ENCODE measurements around the gene PLCH1.
A peak's percentile ranks its signal among the peaks of the same experiment; 100 is the strongest.

PLCH1 gene

DNA sequence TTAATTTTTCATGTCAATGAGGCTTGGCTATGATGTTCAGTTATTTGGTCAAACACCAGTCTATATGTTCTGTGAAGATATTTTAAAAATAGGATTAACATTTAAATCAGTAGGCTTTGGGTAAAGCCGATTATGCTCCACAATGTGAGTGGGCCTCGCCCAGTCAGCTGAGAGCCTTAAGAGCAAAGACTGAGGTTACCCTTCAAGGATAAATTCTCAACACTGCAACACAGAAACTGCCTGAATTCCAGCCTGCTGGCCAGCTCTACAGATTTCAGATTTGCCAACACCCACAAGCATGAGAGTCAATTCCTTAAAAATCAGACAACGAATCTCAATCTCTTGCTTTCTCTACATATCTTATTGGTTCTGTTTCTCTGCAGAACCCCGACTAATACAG, 188.3 kb downstream of the PLCH1 start:
- DNase-seq (ENCODE audit: insufficient read length, low spot score): no peak
- no peak for TF ChIP-seq POLR2A (IDR thresholded peaks at IDR 0.05; ENCODE audit: low read depth, low read length)
- no peak for FAIRE-seq

DNA sequence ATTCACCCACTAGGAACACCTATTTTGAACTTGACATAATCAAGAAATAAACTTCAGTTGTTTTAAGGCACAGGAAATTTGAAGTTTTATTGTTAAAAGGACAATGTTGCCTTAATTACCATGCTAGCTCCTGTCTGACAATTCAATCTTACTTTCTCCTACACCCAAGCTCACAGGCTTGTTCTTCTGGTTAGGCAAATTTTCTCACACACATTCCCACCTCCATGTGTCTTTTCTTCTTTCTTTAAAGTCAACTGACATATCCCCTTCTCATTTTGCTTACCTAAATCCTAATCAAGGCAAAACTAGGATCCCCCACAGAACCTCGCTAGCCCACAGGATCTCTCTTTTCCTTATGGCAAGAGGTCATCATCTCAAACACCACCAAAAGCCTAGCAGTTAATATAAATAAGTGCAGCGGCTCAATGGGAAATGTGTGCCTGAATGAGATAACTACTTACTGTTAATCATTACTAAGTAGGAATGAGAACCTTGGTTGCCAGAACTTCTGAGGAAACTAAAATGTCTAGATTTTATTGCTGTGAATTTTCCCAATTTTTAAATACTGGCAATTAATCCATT, 189.3 kb downstream of the PLCH1 start:
- no peak for FAIRE-seq
- no peak for TF ChIP-seq POLR2A (IDR thresholded peaks at IDR 0.05; ENCODE audit: low read depth, low read length)
- DNase-seq (ENCODE audit: insufficient read length, low spot score): no peak

DNA sequence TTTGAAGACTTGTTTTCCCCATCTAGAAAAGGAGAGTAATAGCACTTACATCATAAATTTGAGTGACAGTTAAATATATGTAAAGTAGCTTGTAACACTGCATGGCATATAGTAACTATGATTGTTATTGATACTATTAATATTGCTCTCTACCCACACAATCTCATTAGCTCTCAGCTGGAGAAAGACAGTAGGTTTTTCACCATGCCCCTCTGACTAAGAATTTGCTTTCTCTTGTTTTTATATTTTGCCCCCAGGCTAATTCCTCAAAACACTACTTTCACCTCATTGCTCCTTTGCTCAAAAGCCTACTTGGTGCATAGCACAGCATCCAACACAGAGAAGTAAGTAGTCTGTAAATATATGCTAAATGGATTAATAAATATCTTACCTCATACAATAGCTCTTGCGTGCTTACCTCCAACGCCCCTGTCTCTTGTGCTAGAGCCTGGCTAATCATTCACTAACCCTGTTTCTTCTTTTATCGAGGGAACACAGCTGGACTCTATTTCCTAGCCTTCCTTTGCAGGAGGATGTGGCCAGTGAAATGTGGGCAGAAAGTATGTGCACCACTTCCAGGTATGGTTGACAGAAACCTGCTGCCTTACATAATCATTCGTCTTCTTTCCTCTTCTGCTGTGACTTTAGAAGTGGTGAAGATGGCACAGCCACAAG, 190.0 kb downstream of the PLCH1 start:
- no peak for FAIRE-seq
- no peak for DNase-seq (ENCODE audit: insufficient read length, low spot score)
- TF ChIP-seq POLR2A (IDR thresholded peaks at IDR 0.05; ENCODE audit: low read depth, low read length): no peak

DNA sequence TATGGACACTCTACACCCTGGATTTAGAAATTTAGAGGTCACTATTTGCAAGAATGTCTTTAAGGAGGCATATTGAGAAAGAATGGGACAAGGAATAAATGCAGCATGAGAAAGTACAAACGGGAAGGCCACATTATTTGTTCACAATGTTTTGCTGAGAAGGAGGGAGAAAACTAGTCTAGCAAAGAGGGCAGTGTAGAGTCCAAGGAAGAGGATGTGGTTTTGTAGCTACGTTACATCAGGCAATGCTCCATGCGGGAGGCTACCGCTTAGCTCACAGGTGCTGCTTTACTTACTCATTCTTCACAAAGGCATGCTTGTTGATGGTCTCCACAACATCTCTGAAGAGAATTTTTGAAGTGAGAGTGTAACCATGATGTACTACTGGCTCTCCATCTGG, 191.1 kb downstream of the PLCH1 start:
- no peak for DNase-seq (ENCODE audit: insufficient read length, low spot score)
- FAIRE-seq: peak; percentile 48
- TF ChIP-seq POLR2A (IDR thresholded peaks at IDR 0.05; ENCODE audit: low read depth, low read length): no peak

DNA sequence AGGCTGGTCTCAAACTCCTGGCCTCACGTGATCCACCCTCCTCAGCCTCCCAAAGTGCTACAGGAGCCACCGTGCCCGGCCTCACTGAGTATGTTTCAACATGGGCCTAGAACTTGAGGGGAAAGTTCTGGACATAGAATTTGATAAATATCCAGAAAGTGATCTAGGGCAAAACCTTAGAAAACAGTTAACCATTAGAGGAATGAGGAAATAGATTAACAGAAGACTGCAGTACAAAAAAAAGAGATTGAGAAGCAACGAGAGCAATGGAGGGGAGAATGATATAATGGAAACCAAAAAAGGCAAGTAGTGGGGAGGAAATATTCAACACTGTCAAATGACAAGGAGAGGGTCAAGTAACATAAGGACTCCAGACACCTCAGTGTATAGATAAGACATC, 191.5 kb downstream of the PLCH1 start:
- no peak for TF ChIP-seq POLR2A (IDR thresholded peaks at IDR 0.05; ENCODE audit: low read depth, low read length)
- DNase-seq (ENCODE audit: insufficient read length, low spot score) (no peak), FAIRE-seq (no peak)

DNA sequence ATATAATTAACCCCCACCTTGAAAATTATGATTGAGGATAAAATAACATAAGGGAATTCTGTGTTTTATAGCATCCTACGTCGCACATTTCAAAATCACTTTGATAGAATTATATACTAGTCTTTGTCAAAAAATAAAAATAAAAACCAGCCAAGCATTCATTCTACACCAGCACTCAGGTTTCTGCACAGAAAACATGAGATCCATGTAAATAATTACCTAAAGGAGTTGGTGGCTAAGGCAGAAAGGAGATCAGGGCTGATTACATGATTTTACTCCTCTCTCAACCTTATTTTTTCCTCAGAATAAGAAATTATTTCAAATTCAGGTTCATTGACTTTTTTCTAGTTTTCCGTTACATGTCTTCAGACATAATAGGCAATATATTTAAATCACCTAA, 194.5 kb downstream of the PLCH1 start:
- FAIRE-seq: no peak
- TF ChIP-seq POLR2A (IDR thresholded peaks at IDR 0.05; ENCODE audit: low read depth, low read length): no peak
- no peak for DNase-seq (ENCODE audit: insufficient read length, low spot score)

DNA sequence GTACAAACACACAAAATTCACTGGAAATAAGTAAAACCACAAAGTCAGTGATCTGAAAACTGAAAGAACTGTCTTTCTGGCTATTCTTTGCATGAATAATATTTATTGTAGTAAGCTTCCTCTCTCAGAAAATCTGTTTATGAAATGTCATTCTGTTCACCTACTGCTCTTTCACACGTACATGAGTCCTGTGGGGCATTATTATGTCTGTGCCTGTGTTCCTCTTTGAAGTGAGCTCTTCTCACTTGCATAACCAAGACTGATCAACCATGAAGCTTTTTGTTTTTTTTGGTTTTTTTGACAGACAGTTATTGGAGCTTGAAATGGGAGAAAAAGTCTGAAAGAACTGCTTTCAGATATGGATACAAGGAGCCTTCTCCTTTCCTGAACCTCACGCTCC, 195.8 kb downstream of the PLCH1 start:
- no peak for DNase-seq (ENCODE audit: insufficient read length, low spot score)
- no peak for TF ChIP-seq POLR2A (IDR thresholded peaks at IDR 0.05; ENCODE audit: low read depth, low read length)
- no peak for FAIRE-seq

DNA sequence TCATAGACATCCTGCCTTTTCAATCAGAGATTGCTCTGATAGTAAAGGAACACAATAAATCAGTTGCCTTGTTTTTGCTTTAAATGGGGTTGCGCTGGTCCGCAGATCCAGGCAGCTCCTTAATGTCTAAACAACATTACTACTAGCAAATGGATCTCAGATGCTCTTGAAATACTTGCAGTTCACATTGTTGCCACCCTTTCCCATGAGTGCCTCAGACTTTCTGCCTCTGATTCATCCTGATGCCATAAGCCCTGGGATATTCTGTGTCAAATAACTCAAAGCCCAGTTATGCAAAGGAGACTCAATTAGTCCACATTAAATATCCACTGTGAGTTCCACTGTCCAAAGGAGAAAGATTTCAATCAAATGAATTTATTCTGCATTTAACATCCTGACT, 196.7 kb downstream of the PLCH1 start:
- FAIRE-seq: peak; percentile 90
- DNase-seq (ENCODE audit: insufficient read length, low spot score): peak; percentile 20
- no peak for TF ChIP-seq POLR2A (IDR thresholded peaks at IDR 0.05; ENCODE audit: low read depth, low read length)

DNA sequence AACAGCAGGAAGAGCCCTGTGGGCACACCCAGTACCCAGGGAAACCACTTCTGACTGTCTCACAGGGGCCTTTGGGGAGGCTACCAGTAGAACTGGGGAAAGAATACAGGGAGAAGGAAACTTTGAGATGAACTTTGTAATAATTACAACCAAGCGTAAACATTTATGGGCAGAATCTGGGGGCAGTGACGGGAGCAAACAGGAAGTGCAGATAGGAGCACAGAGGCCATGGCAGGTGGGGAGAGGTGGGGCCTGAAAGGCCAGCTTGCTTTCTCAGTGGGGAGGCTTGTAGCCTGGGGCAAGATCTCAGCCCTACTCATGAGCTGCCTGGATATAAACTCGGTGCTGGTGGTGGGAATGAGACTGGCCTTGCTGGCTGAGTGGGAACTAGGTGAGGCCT, 209.8 kb downstream of the PLCH1 start:
- no peak for TF ChIP-seq POLR2A (IDR thresholded peaks at IDR 0.05; ENCODE audit: low read depth, low read length)
- FAIRE-seq (no peak), DNase-seq (ENCODE audit: insufficient read length, low spot score) (no peak)

DNA sequence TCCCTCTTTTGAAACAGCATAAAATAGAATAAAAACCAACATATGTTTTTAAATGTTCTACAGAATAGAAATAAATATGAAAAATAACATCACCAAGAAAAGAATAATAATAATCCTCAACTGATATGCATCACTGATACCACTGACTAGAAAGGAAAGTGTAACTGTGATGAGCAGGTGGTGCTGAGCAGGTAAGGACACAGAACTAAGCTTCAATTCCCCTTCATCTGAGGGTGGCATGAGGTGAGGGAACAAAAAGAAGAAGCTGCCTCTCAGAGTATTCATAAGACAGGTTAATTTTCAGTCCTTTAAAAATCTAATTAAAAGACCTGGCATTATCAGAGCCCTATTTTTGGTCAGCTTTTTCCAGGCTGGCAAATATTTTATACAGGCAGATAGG, 216.3 kb downstream of the PLCH1 start:
- FAIRE-seq (no peak), DNase-seq (ENCODE audit: insufficient read length, low spot score) (no peak)
- no peak for TF ChIP-seq POLR2A (IDR thresholded peaks at IDR 0.05; ENCODE audit: low read depth, low read length)

DNA sequence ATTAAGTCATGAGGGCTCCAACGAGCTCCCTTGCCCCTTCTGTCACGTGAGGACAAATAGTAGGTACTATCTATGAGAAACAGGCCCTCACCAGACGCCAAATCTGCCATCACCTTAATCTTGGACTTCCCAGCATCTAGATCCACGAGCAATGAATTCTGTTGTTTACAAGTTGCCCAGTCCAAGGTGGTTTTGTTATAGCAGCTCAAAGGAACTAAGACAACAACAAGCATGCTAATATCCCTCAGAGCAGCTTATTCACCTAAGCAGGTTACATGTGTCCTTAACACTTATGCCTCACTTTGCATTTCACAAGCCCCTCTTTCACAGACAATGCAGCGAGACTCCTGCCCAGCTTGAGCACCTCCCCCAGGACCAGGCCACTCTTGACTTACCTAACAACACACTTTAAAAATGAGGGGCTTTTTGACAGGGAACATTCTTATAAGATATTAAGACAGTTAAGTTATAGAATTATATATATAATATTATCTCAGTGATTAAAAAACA, 219.5 kb downstream of the PLCH1 start:
- no peak for TF ChIP-seq POLR2A (IDR thresholded peaks at IDR 0.05; ENCODE audit: low read depth, low read length)
- DNase-seq (ENCODE audit: insufficient read length, low spot score) (no peak), FAIRE-seq (no peak)

DNA sequence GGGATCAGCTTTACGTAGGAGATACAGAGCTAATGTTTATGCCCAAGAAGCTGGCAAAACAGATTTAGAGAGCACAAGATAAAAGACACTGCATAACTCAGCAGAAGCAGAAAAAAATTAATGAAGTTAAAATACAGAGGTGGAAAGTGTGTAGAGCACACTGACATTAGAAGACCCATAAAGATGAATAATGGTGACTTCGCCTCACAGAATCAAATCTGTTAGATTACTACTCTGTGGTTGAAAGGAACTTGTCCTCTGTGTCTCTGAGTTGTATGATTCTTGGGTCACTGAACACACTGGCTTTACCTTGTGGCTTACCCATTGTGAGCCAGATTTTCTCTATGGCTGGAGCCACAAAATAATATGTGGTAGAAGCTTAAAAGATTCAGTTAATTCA, 224.4 kb downstream of the PLCH1 start:
- FAIRE-seq (no peak), DNase-seq (ENCODE audit: insufficient read length, low spot score) (no peak)
- TF ChIP-seq POLR2A (IDR thresholded peaks at IDR 0.05; ENCODE audit: low read depth, low read length): no peak

DNA sequence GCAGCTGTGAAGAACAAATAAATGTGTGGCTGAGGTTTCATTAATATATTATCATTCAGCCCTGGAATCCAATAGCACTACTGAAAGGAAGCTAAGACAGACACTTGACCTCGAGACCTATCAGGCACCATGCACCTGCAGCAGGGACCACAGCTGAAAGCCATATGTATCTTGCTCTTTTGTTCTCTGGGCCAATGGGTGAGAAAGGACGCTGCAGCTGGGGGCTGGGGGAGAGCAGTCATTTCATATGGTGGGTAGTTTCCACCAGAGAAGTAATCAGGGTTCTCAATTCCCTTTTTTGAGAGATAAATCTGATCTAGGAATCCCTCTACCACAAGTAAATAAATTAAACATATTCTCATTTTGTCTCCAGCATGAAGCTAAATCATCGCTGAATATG, 225.8 kb downstream of the PLCH1 start:
- no peak for TF ChIP-seq POLR2A (IDR thresholded peaks at IDR 0.05; ENCODE audit: low read depth, low read length)
- FAIRE-seq: no peak
- no peak for DNase-seq (ENCODE audit: insufficient read length, low spot score)

DNA sequence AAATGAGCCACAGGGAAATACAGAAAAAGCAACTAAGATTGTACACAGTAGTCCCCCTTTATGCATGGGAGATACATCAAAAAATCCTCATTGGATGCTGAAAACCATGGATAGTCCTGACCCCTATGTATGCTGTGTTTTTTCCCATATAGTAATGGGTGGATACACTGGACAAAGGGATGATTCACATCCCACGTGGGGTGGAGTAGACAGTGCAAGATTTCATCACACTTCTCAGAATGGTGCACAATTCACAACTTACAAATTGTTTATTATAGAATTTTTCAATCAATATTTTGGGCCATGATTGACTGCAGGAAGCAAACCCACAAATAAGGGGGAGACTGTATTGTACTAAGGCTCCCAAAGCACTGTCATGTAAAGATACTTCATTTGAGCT, 227.0 kb downstream of the PLCH1 start:
- DNase-seq (ENCODE audit: insufficient read length, low spot score) (no peak), FAIRE-seq (no peak)
- TF ChIP-seq POLR2A (IDR thresholded peaks at IDR 0.05; ENCODE audit: low read depth, low read length): no peak

DNA sequence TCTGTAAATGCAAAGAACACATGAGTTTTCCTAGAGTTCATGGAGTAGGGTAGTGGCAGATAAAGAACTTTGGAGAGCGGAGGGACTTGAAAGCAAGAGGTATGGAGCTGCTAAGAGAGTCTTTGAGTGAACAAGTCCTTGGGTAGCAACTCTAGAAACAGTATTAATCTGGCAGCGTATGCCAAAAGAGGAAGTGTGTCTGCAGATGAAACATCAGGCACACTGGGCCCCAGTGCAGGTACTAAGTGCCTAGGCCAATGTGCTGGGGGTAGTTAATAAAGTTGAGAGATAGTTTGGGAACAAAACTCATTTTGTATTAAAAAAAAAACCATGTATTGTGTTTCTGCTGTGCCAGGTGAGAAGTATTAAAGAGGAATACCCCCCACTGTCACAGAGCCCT, 228.4 kb downstream of the PLCH1 start:
- DNase-seq (ENCODE audit: insufficient read length, low spot score) (no peak), FAIRE-seq (no peak)
- no peak for TF ChIP-seq POLR2A (IDR thresholded peaks at IDR 0.05; ENCODE audit: low read depth, low read length)

Data from H54 (cell line).